ENCODE measurements around the gene PLA2G4A.
"Not testable (repeated sequence)": the region's sequence is repeated elsewhere in the genome, so short reads cannot be mapped to it uniquely, and the experiment has no call there.

PLA2G4A gene

GRCh38 chr1:186878356-186878755, 49.6 kb downstream of the PLA2G4A start:
- DNase-seq = no peak

GRCh38 chr1:186880982-186881381, 52.2 kb downstream of the PLA2G4A start:
- DNase-seq = no peak

GRCh38 chr1:186882372-186883134, 53.8 kb downstream of the PLA2G4A start:
- DNase-seq = no peak

GRCh38 chr1:186884251-186884650, 55.5 kb downstream of the PLA2G4A start:
- no peak for DNase-seq

- DNase-seq = no peak
These were observed 58.5 kb downstream of the PLA2G4A start for GRCh38 chr1:186887203-186887602.

GRCh38 chr1:186888367-186888766, 59.6 kb downstream of the PLA2G4A start:
- no peak for DNase-seq

GRCh38 chr1:186892936-186893335, 64.2 kb downstream of the PLA2G4A start:
- no peak for DNase-seq

GRCh38 chr1:186894415-186894814, 65.7 kb downstream of the PLA2G4A start:
- DNase-seq = no peak

- no peak for DNase-seq
These were observed 67.5 kb downstream of the PLA2G4A start for GRCh38 chr1:186896211-186896610.

- DNase-seq = no peak
These were observed 68.3 kb downstream of the PLA2G4A start for GRCh38 chr1:186897008-186897407.

- no peak for DNase-seq
These were observed 70.8 kb downstream of the PLA2G4A start for GRCh38 chr1:186899577-186899976.

GRCh38 chr1:186899977-186900376, 71.2 kb downstream of the PLA2G4A start:
- DNase-seq = no peak

- DNase-seq = no peak
These were observed 71.9 kb downstream of the PLA2G4A start for GRCh38 chr1:186900539-186901237.

- DNase-seq = no peak
These were observed 72.9 kb downstream of the PLA2G4A start for GRCh38 chr1:186901631-186902030.

- DNase-seq = no peak
These were observed 74.8 kb downstream of the PLA2G4A start for GRCh38 chr1:186903374-186904136.

GRCh38 chr1:186904361-186904760, 75.6 kb downstream of the PLA2G4A start:
- no peak for DNase-seq

GRCh38 chr1:186905561-186905960, 76.8 kb downstream of the PLA2G4A start:
- DNase-seq = no peak

- no peak for DNase-seq
These were observed 86.8 kb downstream of the PLA2G4A start for GRCh38 chr1:186915555-186915954.

- not testable (repeated sequence) for DNase-seq
These were observed 88.5 kb downstream of the PLA2G4A start for GRCh38 chr1:186917106-186917786.

- DNase-seq = not testable (repeated sequence)
These were observed 92.6 kb downstream of the PLA2G4A start for GRCh38 chr1:186921386-186921785.

GRCh38 chr1:186922814-186923213, 94.1 kb downstream of the PLA2G4A start:
- not testable (repeated sequence) for DNase-seq

- no peak for DNase-seq
These were observed 94.7 kb downstream of the PLA2G4A start for GRCh38 chr1:186923486-186923885.

Measured in right forelimb (tissue), 1 donor.